ENCODE data around the gene ANKS1B. TPM values are rescaled to one million over a fixed set of nuclear protein-coding genes. Genes with fewer than 3 reads are reported as not detected.

Gene ANKS1B
- total and polyA plus RNA-seq, 4 donors: 0.03 to 3.4 (median 0.53) TPM

GRCh38 chr12:98997899-98998298 lies 986.8 kb downstream of the ANKS1B start:
- Histone ChIP-seq H3K4me1 (ENCODE audit: control insufficient read depth in 4 of 4, insufficient read depth in 4 of 4, low read length in 3 of 4) (no peaks in the 10 kb centered on the region), H3K27ac (ENCODE audit: low read depth in 1 of 2, low read length in 2 of 2) (no peak overlapping the region), H3K9me3 (ENCODE audit: control insufficient read depth in 4 of 4, low read length in 3 of 4) (no peaks in the 10 kb centered on the region), H3K36me3 (ENCODE audit: control insufficient read depth in 4 of 4, insufficient read depth in 3 of 4, low read depth in 1 of 4, low read length in 3 of 4) (no peaks in the 10 kb centered on the region), H3K9ac (ENCODE audit: low read depth in 1 of 2, low read length in 2 of 2) (no peak overlapping the region), H3K4me3 (ENCODE audit: low read depth in 1 of 3, low read length in 3 of 3) (no peak overlapping the region), H3K27me3 (ENCODE audit: control insufficient read depth in 4 of 4, insufficient read depth in 4 of 4, low read length in 3 of 4) (no peaks in the 10 kb centered on the region)
- TF ChIP-seq, protein P1, sequence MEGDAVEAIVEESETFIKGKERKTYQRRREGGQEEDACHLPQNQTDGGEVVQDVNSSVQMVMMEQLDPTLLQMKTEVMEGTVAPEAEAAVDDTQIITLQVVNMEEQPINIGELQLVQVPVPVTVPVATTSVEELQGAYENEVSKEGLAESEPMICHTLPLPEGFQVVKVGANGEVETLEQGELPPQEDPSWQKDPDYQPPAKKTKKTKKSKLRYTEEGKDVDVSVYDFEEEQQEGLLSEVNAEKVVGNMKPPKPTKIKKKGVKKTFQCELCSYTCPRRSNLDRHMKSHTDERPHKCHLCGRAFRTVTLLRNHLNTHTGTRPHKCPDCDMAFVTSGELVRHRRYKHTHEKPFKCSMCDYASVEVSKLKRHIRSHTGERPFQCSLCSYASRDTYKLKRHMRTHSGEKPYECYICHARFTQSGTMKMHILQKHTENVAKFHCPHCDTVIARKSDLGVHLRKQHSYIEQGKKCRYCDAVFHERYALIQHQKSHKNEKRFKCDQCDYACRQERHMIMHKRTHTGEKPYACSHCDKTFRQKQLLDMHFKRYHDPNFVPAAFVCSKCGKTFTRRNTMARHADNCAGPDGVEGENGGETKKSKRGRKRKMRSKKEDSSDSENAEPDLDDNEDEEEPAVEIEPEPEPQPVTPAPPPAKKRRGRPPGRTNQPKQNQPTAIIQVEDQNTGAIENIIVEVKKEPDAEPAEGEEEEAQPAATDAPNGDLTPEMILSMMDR (IDR thresholded peaks at IDR 0.05; ENCODE audit: low read depth, low read length, missing input control): no peak
- TF ChIP-seq MAX (IDR thresholded peaks at IDR 0.05) (no peak), SP1 (IDR thresholded peaks at IDR 0.05) (no peak), NR2F2 (IDR thresholded peaks at IDR 0.05) (no peak), RAD21 (IDR thresholded peaks at IDR 0.05) (no peak)
- DNase-seq (ENCODE audit: low spot score): no peak
- WGBS: 64% methylated on average over 1 of the region's 1 CpG

DNA sequence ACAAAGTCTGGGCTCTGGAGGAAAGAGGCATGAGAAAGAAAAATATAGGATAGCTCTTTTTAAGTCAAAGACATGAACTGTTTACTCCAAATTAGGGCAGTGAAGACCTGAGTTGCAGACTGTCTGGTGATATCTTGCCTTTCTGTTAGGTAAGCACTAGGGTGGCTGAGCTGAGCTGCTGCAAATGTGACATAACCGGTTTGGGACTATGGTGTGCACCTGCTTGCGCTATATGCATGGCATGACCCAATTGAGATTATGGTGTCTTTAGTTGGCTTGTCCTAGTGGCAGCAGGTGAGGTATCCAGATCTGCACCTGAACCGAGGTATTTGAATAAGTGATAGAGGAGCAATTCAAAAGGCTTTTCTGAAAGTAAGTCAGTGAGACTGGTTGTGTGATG lies 994.1 kb downstream of the ANKS1B start:
- DNase-seq (ENCODE audit: low spot score): no peak
- Histone ChIP-seq H3K4me3 (ENCODE audit: low read depth in 1 of 3, low read length in 3 of 3) (no peak overlapping the region), H3K9ac (ENCODE audit: low read depth in 1 of 2, low read length in 2 of 2) (no peak overlapping the region), H3K36me3 (ENCODE audit: control insufficient read depth in 4 of 4, insufficient read depth in 3 of 4, low read depth in 1 of 4, low read length in 3 of 4) (no peaks in the 10 kb centered on the region), H3K27ac (ENCODE audit: low read depth in 1 of 2, low read length in 2 of 2) (no peak overlapping the region), H3K9me3 (ENCODE audit: control insufficient read depth in 4 of 4, low read length in 3 of 4) (no peaks in the 10 kb centered on the region), H3K4me1 (ENCODE audit: control insufficient read depth in 4 of 4, insufficient read depth in 4 of 4, low read length in 3 of 4) (no peaks in the 10 kb centered on the region), H3K27me3 (ENCODE audit: control insufficient read depth in 4 of 4, insufficient read depth in 4 of 4, low read length in 3 of 4) (peaks cover 0 to 3% (median 0%) of the 10 kb centered on the region in 4 donors)
- TF ChIP-seq FOXA1 (IDR thresholded peaks at IDR 0.05) (no peak), HNF4G (IDR thresholded peaks at IDR 0.05) (no peak), GABPA (IDR thresholded peaks at IDR 0.05 in 1 of 2, conservative IDR thresholded peaks at IDR 0.05 in 1 of 2) (no peak), NR2F2 (IDR thresholded peaks at IDR 0.05) (no peak), ATF3 (IDR thresholded peaks at IDR 0.05) (no peak), HNF4A (conservative IDR thresholded peaks at IDR 0.05) (no peak), SP1 (IDR thresholded peaks at IDR 0.05) (no peak), JUND (IDR thresholded peaks at IDR 0.05) (no peak), RXRA (IDR thresholded peaks at IDR 0.05) (no peak), YY1 (IDR thresholded peaks at IDR 0.05) (no peak), RAD21 (IDR thresholded peaks at IDR 0.05) (no peak), ZBTB33 (IDR thresholded peaks at IDR 0.05) (no peak), FOXA2 (IDR thresholded peaks at IDR 0.05) (no peak)
- TF ChIP-seq, protein P1 (IDR thresholded peaks at IDR 0.05; ENCODE audit: low read depth, low read length, missing input control): no peak
- 83% methylated on average over 3 of the region's 3 CpGs for WGBS
